GM21360 (cell line): Measurements from ENCODE around the gene NPIPB4.
"Not testable (repeated sequence)": the region's sequence is repeated elsewhere in the genome, so short reads cannot be mapped to it uniquely, and the experiment has no call there.

Experiments
- ATAC-seq: cut with Tn5 transposase; IDR thresholded peaks from one replicate; pipeline ENCODE4 v1.9.1; 2021; ENCODE audit warnings: mild to moderate bottlenecking, moderate library complexity; ENCODE audit not compliant: unreplicated experiment

The NPIPB4 gene

GRCh38 chr16:21857656-21858055, at the start of gene NPIPB4:
Gene NPIPB4 (minus strand): TSS chr16:21857756. CDS start chr16:21857378, 378 bp downstream.
- ATAC-seq = not testable (repeated sequence)

- not testable (repeated sequence) for ATAC-seq
Observed at GRCh38 chr16:21898998-21899397, 41.4 kb upstream of the NPIPB4 start.

DNA sequence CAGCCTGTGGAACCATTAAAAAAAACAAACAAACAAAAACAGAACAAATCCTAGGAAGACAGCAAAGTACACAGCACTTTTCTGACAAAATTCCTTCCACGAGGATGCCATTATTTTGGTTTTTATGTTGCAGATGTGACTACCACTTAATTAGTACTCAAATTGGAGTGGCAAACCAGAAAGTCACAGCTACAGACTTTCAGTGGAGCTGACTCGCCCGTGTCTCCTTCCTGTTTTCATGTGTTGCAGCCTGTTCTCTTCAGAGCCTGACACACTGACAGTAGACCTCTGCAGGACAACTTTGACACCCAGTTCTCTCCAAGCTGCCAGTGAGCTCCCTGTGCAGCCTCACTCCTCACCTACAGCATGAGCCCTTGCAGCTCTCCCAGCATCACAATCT, 24.4 kb upstream of the NPIPB4 start:
- ATAC-seq = not testable (repeated sequence)

DNA sequence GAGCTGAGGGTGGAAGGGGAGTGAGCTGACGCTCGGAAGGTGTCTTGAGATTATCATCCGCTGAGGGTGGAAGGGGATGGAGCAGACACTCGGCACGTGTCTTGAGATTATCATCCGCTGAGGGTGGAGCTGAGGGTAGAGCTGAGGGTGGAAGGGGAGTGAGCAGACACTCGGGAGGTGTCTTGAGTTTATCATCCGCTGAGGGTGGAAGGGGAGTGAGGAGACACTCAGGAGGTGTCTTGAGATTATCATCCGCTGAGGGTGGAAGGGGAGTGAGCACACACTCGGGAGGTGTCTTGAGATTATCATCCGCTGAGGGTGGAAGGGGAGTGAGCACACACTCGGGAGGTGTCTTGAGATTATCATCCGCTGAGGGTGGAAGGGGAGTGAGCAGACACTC, 20.4 kb downstream of the NPIPB4 start:
- ATAC-seq = not testable (repeated sequence)

DNA sequence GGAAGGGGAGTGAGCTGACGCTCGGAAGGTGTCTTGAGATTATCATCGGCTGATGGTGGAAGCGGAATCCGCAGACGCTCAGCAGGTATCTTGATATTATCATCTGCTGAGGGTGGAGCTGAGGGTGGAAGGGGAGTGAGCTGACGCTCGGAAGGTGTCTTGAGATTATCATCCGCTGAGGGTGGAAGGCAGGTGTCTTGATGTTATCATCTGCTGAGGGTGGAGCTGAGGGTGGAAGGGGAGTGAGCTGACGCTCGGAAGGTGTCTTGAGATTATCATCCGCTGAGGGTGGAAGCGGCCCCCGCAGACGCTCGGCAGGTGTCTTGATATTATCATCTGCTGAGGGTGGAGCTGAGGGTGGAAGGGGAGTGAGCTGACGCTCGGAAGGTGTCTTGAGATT, 21.2 kb downstream of the NPIPB4 start:
- not testable (repeated sequence) for ATAC-seq

- not testable (repeated sequence) for ATAC-seq
Observed at GRCh38 chr16:21835747-21836146, 21.8 kb downstream of the NPIPB4 start.

GRCh38 chr16:21834211-21834610, 23.3 kb downstream of the NPIPB4 start:
- not testable (repeated sequence) for ATAC-seq

GRCh38 chr16:21829929-21830328, 27.6 kb downstream of the NPIPB4 start:
- not testable (repeated sequence) for ATAC-seq

DNA sequence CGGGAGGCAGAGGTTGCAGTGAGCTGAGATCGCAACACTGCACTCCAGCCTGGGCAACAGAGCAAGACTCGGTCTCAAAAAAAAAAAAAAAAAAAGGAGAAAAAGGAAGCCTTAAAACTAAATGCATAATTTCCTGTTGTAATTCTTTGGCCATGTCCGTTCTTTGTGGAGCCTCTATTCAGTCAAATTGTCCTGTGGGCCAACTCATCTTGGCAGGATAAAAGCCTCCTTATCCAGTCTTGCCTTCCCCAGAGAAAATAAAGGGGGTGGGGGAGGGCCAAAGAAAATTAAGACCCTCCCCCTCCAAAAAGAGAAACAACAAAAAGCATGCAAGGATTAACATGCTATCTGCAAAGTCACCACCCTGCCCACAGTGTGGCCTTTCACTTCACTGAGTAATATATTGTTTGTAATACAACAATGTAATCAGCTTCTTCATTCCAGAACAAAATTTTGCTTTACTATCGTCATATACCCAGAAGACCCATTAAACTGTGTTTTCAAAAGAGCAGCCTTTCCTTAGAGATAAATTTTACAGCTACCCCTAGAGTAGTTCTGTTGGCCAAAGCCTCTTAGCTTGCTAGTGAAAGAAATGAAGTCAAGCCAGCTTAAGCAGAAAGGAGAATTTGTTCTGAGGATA, 31.4 kb downstream of the NPIPB4 start:
- not testable (repeated sequence) for ATAC-seq

GRCh38 chr16:21825526-21825925, 32.0 kb downstream of the NPIPB4 start:
- not testable (repeated sequence) for ATAC-seq

DNA sequence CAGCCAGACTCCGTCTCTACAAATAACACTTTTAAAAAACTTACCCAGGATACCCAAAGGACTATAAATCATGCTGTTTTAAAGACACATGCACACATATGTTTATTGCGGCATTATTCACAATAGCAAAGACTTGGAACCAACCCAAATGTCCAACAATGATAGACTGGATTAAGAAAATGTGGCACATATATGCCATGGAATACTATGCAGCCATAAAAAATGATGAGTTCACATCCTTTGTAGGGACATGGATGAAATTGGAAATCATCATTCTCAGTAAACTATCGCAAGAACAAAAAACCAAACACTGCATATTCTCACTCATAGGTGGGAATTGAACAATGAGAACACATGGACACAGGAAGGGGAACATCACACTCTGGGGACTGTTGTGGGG, 34.3 kb downstream of the NPIPB4 start:
- not testable (repeated sequence) for ATAC-seq

- not testable (repeated sequence) for ATAC-seq
Observed at GRCh38 chr16:21820908-21821465, 36.6 kb downstream of the NPIPB4 start.

DNA sequence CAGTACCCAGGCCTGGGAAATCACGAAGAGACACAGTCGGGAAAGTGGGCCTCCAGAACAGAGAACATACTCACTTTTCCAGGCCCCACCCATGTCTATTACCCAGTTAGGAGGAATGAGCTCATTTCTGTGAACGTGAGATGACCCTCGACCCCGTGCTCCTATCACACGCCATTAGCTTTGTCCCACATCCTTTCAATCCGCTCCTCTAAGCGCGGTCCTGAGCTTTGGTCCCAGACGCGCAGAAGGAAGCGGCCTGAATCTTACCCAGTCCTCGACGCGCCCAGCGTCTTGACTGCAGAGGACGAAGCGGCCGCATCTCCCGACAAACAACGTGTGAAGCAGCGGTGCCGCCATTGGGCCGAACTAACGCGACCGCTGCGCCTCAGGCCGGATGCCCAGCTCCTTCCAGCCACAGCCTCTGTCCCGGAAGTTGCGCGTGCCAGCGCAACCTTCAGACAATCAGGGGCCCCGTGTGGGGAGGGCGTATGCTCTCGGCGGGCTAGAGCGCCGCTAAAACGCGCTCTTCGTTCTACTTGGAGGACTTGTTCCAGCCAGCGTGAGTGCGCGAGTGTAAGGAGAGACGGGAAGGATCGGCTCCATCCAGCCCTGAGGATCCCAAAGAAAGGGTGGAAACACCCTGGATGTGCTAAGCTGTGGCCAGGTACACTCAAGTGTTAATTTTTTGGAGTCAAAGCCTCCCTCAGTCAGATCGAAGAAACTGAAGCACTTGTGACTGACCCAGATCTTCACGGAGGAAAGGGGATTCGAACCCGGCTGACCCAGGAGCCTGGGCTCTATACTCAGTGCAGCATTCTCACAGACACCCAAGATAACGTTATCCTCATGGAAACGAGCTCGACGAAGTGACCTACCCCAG, 37.3 kb downstream of the NPIPB4 start:
- peak; percentile 83 for ATAC-seq

DNA sequence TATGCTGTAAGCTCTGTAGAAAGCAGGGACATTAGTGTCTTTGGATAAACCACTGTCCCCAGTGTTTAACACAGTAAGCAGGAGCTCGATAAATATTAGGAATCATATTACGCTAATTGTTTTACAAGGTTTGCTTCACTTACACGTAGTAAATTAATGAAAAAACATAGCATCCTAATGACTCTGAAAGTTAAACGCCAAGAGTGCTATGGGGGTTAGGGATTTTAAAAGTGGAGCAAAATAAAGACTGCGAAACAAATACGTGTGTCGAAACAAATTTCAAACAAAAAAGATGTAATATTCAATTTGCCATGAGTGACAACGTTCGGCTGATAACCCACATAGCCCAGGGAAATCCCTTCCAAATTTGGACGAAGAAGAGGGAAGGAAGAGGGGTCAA, 37.9 kb downstream of the NPIPB4 start:
- ATAC-seq = not testable (repeated sequence)

- not testable (repeated sequence) for ATAC-seq
Observed at GRCh38 chr16:21817012-21817411, 40.5 kb downstream of the NPIPB4 start.

DNA sequence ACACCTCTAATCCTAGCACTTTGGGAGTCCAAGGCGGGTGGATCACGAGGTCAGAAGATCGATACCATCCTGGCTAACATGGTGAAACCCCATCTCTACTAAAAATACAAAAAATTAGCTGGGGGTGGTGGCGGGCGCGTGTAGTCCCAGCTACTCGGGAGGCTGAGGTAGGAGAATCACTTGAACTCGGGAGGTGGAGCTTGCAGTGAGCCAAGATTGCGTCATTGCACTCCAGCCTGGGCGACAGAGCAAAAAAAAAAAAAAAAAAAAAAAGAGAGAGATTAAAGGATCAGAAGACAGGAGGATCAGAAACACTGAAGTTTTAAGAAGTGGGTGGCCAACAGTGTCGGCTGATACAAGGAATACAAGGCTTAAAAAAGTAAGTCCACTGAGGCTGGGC, 41.9 kb downstream of the NPIPB4 start:
- ATAC-seq = not testable (repeated sequence)

GRCh38 chr16:21802375-21802663, 55.2 kb downstream of the NPIPB4 start:
- not testable (repeated sequence) for ATAC-seq

GRCh38 chr16:21801538-21802374, 55.8 kb downstream of the NPIPB4 start:
- not testable (repeated sequence) for ATAC-seq

- not testable (repeated sequence) for ATAC-seq
Observed at GRCh38 chr16:21798601-21799000, 59.0 kb downstream of the NPIPB4 start.

DNA sequence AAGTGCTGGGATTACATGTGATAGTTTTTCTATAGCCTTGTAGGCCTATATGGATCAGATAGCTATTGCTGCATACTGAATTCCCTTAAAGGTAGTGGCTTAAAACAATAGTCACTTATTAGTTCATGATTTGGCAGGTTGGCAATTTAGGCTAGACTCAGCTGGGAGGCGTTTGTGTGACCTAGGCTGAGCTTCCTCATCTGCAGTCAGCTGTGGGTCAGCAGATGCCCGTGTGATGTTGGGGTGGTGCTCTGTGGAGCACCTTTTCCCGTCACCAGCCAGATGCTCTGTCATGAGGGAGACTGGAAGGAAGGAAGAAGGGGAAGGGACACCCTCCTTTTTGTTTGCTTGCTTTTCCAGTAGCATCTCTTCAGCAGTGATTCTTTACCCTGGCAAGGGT, 64.2 kb downstream of the NPIPB4 start:
- ATAC-seq = not testable (repeated sequence)

DNA sequence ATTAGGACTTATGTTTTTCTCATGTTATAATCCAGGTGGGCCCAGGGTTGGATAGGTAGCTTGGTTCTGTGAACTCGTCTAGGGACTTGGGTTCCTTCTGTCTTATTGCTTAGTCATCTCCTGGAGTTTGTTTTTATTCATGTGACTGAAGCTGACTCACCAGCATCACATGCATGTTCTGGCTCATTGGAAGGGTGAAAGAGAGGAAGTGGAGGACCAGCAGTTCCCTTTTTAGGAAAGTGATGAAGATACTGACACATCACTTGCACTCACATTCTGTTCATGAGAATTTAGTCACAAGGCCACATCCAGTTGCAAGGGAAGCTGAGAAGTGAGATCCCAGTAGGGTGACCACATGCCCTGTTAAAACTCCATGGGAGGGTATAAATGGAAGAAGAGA, 67.0 kb downstream of the NPIPB4 start:
- ATAC-seq = peak; percentile 54
